Nephron (organoid): ENCODE data around the gene MAPK8IP2.

Experiments used
- H3K27ac Mint-ChIP-seq, 3 experiments: 2 replicates each; pipeline ENCODE4 v1.8.0; 2020; ENCODE audit warnings: mixed read lengths in 3 of 3, mild to moderate bottlenecking in 2 of 3, moderate library complexity in 1 of 3
- H3K27me3 Mint-ChIP-seq: 2 replicates; pipeline ENCODE4 v1.8.0; 2021; ENCODE audit warnings: low read depth, mild to moderate bottlenecking, moderate library complexity, mixed read lengths
- H3K36me3 Mint-ChIP-seq: 2 replicates; pipeline ENCODE4 v1.8.0; 2020; ENCODE audit warnings: low read depth, mixed read lengths
- H3K4me1 Mint-ChIP-seq: 2 replicates; pipeline ENCODE4 v1.8.0; 2020; ENCODE audit warnings: mixed read lengths
- H3K4me3 Mint-ChIP-seq, 3 experiments: 2 replicates each; pipeline ENCODE4 v1.8.0; 2020; ENCODE audit warnings: mild to moderate bottlenecking in 3 of 3, mixed read lengths in 3 of 3, moderate library complexity in 2 of 3
- H3K9me3 Mint-ChIP-seq: 2 replicates; pipeline ENCODE4 v1.8.0; 2020; ENCODE audit warnings: mixed read lengths
- CTCF ChIP-seq, 3 experiments: fragments of 200-600 bp; sonication (generic); IDR thresholded peaks; one replicate each; pipeline ENCODE4 v1.5.0; 2021; ENCODE audit warnings: antibody characterized with exemption in 3 of 3; ENCODE audit not compliant: unreplicated experiment in 3 of 3

Gene MAPK8IP2

GRCh38 chr22:50581031-50581949 lies 19.3 kb upstream of the MAPK8IP2 start:
- Mint-ChIP-seq H3K4me1 (peaks cover 6% of the 10 kb centered on the region), H3K27me3 (no peaks in the 10 kb centered on the region), H3K9me3 (no peaks in the 10 kb centered on the region), H3K36me3 (peaks cover 11% of the 10 kb centered on the region), H3K4me3 (peak overlapping the region; percentile 83 to 89 (median 88)), H3K27ac (no peak overlapping the region)
- no peak for TF ChIP-seq CTCF (IDR thresholded peaks at IDR 0.05; ENCODE audit: unreplicated experiment in 3 of 3)

DNA sequence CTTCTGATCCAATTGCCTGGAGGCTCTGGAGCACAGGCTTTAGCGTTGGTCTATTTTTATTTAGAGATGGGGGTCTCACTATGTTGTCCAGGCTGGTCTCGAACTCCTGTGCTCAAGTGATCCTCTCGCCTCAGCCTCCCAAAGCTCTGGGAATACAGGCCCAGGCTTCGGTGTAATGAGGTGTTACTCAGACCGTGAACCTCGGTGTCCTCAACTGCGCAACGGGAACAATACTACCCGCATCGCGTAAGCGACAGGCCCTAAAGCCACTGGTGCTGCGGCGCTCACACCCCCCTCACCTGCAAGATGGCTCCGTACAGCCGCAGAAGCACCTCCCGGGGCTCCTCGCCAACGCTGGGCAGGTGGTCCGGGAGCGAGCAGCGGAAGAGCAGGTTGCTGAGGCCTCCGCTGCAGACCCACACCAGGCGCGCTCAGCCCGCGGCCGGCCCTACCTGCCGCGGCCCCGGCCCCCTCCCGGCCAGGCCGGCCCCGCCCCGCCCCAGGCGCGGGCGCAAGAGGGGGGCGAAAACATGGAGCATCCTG lies 18.6 kb upstream of the MAPK8IP2 start:
- H3K27me3 Mint-ChIP-seq = no peaks in the 10 kb centered on the region
- TF ChIP-seq CTCF (IDR thresholded peaks at IDR 0.05; ENCODE audit: unreplicated experiment in 3 of 3) = no peak
- H3K36me3 Mint-ChIP-seq = peaks cover 11% of the 10 kb centered on the region
- H3K27ac Mint-ChIP-seq = peak overlapping the region; percentile 76 to 95 (median 86)
- peak overlapping the region; percentile 95 to 97 (median 95) for H3K4me3 Mint-ChIP-seq
- H3K4me1 Mint-ChIP-seq = peaks cover 6% of the 10 kb centered on the region
- no peaks in the 10 kb centered on the region for H3K9me3 Mint-ChIP-seq

GRCh38 chr22:50582493-50583293 lies 17.9 kb upstream of the MAPK8IP2 start, which contains the start of gene CHKB:
TSS of gene CHKB (minus strand) at chr22:50582849. CDS start at chr22:50582781, 68 bp downstream.
- TF ChIP-seq CTCF (IDR thresholded peaks at IDR 0.05; ENCODE audit: unreplicated experiment in 3 of 3) = no peak
- Mint-ChIP-seq H3K9me3 (no peaks in the 10 kb centered on the region), H3K27me3 (no peaks in the 10 kb centered on the region), H3K27ac (peak within 1 kb of the TSS; percentile 76 to 95 (median 94)), H3K4me1 (peaks cover 6% of the 10 kb centered on the region), H3K36me3 (peaks cover 11% of the 10 kb centered on the region), H3K4me3 (peak within 1 kb of the TSS; percentile 95 to 97 (median 95))

DNA sequence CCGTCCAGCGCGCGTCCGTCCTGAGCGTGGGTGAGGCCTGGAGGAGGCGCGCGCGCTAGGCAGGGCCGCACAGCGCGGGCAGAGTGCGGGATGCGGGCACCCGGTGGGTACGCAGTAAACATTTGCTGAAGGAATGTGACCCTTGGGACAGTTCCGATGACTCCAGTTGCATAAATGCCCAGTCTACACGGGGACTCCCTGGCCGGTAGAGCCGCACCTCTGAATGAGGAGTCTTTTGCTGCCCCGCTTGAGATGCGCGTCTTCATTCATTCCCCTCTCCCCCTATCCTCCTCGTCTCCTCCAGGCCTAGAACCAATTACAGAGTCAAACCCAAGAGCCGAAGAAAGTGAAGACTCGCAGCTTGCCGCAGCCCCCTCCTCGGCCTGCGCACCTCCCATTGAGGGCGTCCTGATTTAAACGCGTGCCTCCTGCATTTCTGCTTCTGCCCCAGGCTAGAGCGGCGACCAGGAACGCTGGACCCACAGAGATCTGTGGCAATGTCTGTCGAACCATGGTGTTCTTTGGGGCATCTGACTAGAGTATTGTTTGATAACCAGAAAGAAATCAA lies 17.2 kb upstream of the MAPK8IP2 start:
- H3K9me3 Mint-ChIP-seq = no peaks in the 10 kb centered on the region
- TF ChIP-seq CTCF (IDR thresholded peaks at IDR 0.05; ENCODE audit: unreplicated experiment in 3 of 3) = no peak
- H3K4me3 Mint-ChIP-seq = peak overlapping the region; percentile 95 to 97 (median 95)
- peak overlapping the region in 1 of 3 experiments; percentile 48 for H3K27ac Mint-ChIP-seq
- H3K27me3 Mint-ChIP-seq = no peaks in the 10 kb centered on the region
- peaks cover 6% of the 10 kb centered on the region for H3K4me1 Mint-ChIP-seq
- peaks cover 11% of the 10 kb centered on the region for H3K36me3 Mint-ChIP-seq

- H3K27me3 Mint-ChIP-seq = no peaks in the 10 kb centered on the region
Observed at GRCh38 chr22:50584106-50585096, 16.2 kb upstream of the MAPK8IP2 start.

More at GRCh38 chr22:50584106-50585096, 16.2 kb upstream of the MAPK8IP2 start:
- H3K36me3 Mint-ChIP-seq = peaks cover 11% of the 10 kb centered on the region
- H3K4me3 Mint-ChIP-seq = peak overlapping the region; percentile 95 to 97 (median 95)
- TF ChIP-seq CTCF (IDR thresholded peaks at IDR 0.05; ENCODE audit: unreplicated experiment in 3 of 3) = no peak
- H3K27ac Mint-ChIP-seq = no peak overlapping the region
- peaks cover 6% of the 10 kb centered on the region for H3K4me1 Mint-ChIP-seq
- no peaks in the 10 kb centered on the region for H3K9me3 Mint-ChIP-seq
